Heart left ventricle (tissue), 13 donors: ENCODE data around the gene SYNGR1.

Experiments used
- CTCF ChIP-seq, 12 donors: fragments of 200-600 bp; sonication (generic) in 4 of 12; IDR thresholded peaks; one replicate each; pipeline versions ENCODE4 v1.5.0 to v1.8.0; 2018 to 2022; ENCODE audit warnings: antibody characterized with exemption in 12 of 12, mild to moderate bottlenecking in 5 of 12
- POLR2A ChIP-seq, 2 donors: fragments of 450-650 bp; IDR thresholded peaks; one replicate each; pipeline ENCODE4 v1.6.1; 2017; ENCODE audit warnings: antibody characterized with exemption in 2 of 2, mild to moderate bottlenecking in 2 of 2, moderate library complexity in 2 of 2
- donor health status: ischemic (EF 13 %, LVEDD 7.1; RV severe dilation, severe dysfunction).
- donor health status: DM: no; HTN: yes; CAD: no.
- donor health status: DM: no; HTN: no; CAD: no.
- donor health status: ischemic (EF 25% LVEDD 6.9; RV normal size, moderate dysfunction).
- donor health status: ischemic (EF 25% LVEDD 5.7; RV mildly dilated, moderate dysfunction).
- donor health status: ischemic (EF 35%, LVEDD 5.7; RV mildly dilated, moderate dysfunction).
- donor health status: nonischemic (EF 11% LVEDD 7.7; RV severe dilation, severe dysfunction).
- donor health status: DM: yes; HTN: yes; CAD: no.
- donor health status: PGD.
- donor health status: ischemic (EF 29% LVEDD 5.4; RV normal size, mild dysfunction).
- donor health status: nonischemic (EF 23%, LVEDD 6.1; RV moderate dilation, normal function).

DNA sequence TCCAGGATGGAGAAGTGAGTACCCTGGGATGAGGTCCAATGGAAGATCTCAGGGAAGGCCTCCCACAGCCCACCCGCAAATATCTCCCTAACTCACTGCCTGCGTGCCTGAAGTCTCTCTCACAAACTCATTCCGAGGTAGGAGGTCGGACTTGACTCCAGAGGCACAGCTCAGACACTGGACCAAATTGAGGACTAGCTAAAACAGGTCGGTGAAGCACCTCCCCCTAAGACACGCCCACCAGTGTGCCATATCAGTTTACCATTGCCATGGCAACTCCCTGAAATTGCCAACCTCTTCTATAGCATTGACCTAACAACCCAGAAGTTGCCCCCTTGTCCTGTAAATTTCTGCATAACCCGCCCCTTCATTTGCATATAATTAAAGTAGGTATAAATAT lies 47.9 kb upstream of the SYNGR1 start:
- no peak for TF ChIP-seq CTCF (IDR thresholded peaks at IDR 0.05)
- no peak for TF ChIP-seq POLR2A (IDR thresholded peaks at IDR 0.05)
